B cell (primary cell): ENCODE results near the gene CNST.

Experiments used
- EZH2 ChIP-seq: IDR thresholded peaks from 2 replicates; pipeline ENCODE4 v1.6.1; 2012; ENCODE audit warnings: borderline replicate concordance, low read depth, mild to moderate bottlenecking, moderate library complexity, low read length; ENCODE audit not compliant: insufficient read depth, poor library complexity, severe bottlenecking
- TF ChIP-seq, protein P1 (sequence below): fragments of 200-600 bp; IDR thresholded peaks from one replicate; pipeline ENCODE4 v1.8.0; 2022; ENCODE audit warnings: antibody characterized with exemption, mild to moderate bottlenecking

DNA sequence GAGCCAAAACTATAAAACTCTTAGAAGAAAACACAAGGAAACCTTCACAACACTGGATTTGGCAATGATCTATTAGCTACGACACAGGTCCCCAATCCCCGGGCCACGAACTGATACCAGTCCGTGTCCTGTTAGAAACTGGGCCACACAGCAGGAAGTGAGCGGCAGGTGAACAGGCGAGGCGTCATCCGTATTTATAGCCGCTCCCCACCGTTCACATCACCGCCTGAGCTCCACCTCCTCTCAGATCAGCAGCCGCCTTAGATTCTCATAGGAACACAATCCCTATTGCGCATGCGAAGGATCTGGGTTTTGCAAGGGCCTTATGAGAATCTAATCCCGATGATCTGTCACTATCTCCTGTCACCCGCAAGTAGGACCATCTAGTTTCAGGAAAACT is 12.1 kb upstream of the CNST start:
- TF ChIP-seq, protein P1, sequence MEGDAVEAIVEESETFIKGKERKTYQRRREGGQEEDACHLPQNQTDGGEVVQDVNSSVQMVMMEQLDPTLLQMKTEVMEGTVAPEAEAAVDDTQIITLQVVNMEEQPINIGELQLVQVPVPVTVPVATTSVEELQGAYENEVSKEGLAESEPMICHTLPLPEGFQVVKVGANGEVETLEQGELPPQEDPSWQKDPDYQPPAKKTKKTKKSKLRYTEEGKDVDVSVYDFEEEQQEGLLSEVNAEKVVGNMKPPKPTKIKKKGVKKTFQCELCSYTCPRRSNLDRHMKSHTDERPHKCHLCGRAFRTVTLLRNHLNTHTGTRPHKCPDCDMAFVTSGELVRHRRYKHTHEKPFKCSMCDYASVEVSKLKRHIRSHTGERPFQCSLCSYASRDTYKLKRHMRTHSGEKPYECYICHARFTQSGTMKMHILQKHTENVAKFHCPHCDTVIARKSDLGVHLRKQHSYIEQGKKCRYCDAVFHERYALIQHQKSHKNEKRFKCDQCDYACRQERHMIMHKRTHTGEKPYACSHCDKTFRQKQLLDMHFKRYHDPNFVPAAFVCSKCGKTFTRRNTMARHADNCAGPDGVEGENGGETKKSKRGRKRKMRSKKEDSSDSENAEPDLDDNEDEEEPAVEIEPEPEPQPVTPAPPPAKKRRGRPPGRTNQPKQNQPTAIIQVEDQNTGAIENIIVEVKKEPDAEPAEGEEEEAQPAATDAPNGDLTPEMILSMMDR: no peak
- no peak for TF ChIP-seq EZH2
